Natural killer cell (primary cell): ENCODE measurements around the gene PLEKHG7. TPM values are rescaled to one million over a fixed set of nuclear protein-coding genes. Genes with fewer than 3 reads are reported as not detected.

Experiments used
- ATAC-seq, 3 donors: fragments of 150-1000 bp in 2 of 3; fragments of 200-7000 bp in 1 of 3; cut with Tn5 transposase; 1 replicate in 1 of 3; 2 replicates in 2 of 3; pipeline ENCODE4 v1.10.0; 2021; ENCODE audit warnings: mild to moderate bottlenecking in 2 of 3, moderate library complexity in 2 of 3
- DNase-seq, 2 donors: peaks; one replicate each; pipeline versions ENCODE4 v3.0.0 to v3.0.0-alpha.2; 2013 to 2021; ENCODE audit warnings: mixed read lengths in 1 of 2
- H3K27ac ChIP-seq: one replicate; pipeline ENCODE4 v1.5.1; 2013; ENCODE audit warnings: mild to moderate bottlenecking, low read length
- H3K27me3 ChIP-seq: one replicate; pipeline ENCODE4 v1.6.1; 2013; ENCODE audit warnings: low read length; ENCODE audit not compliant: control insufficient read depth, insufficient read depth
- H3K36me3 ChIP-seq: one replicate; pipeline ENCODE4 v1.6.1; 2013; ENCODE audit warnings: low read length; ENCODE audit not compliant: control insufficient read depth, insufficient read depth
- H3K4me1 ChIP-seq: one replicate; pipeline ENCODE4 v1.6.1; 2013; ENCODE audit warnings: low read length; ENCODE audit not compliant: control insufficient read depth, insufficient read depth
- H3K4me3 ChIP-seq: one replicate; pipeline ENCODE4 v1.5.1; 2013; ENCODE audit warnings: low read length
- H3K9me3 ChIP-seq: one replicate; pipeline ENCODE4 v1.6.1; 2013; ENCODE audit warnings: low read length; ENCODE audit not compliant: control insufficient read depth, insufficient read depth
- H3K27ac Mint-ChIP-seq, 2 donors: one replicate each; pipeline ENCODE4 v1.8.0; 2022; ENCODE audit warnings: mild to moderate bottlenecking in 2 of 2, mixed read lengths in 2 of 2, moderate library complexity in 1 of 2
- H3K27me3 Mint-ChIP-seq, 2 donors: one replicate each; pipeline ENCODE4 v1.8.0; 2022; ENCODE audit warnings: low read depth in 2 of 2, mixed read lengths in 2 of 2
- H3K36me3 Mint-ChIP-seq: one replicate; pipeline ENCODE4 v1.8.0; 2022; ENCODE audit warnings: mixed read lengths
- H3K4me1 Mint-ChIP-seq, 2 donors: one replicate each; pipeline ENCODE4 v1.8.0; 2022; ENCODE audit warnings: mixed read lengths in 2 of 2
- H3K4me3 Mint-ChIP-seq: one replicate; pipeline ENCODE4 v1.8.0; 2022; ENCODE audit warnings: mild to moderate bottlenecking, moderate library complexity, mixed read lengths
- H3K9me3 Mint-ChIP-seq, 2 donors: one replicate each; pipeline ENCODE4 v1.8.0; 2022; ENCODE audit warnings: mixed read lengths in 2 of 2
- WGBS: methylation state at CpG from one replicate; pipeline ENCODE4 v1.1.7; 2013; ENCODE audit warnings: missing lambda C conversion rate; ENCODE audit not compliant: insufficient coverage; 5-methylcytosine and 5-hydroxymethylcytosine counted together
- intact Hi-C: fragments of 100-400 bp; cut with micrococcal nuclease; formaldehyde crosslinking; loops from one replicate; pipeline ENCODE4 v1.14.2; 2022
- total RNA-seq, 4 donors: library from RNA; stranded (reverse); fragments of 120-200 nt in 1 of 4; gene quantifications; one replicate each; pipeline versions ENCODE4 v1.2.3 to v1.2.4, GENCODE V29; 2013 to 2022
- TF ChIP-seq, protein P1 (sequence below): fragments of 200-600 bp; IDR thresholded peaks from one replicate; pipeline ENCODE4 v1.8.0; 2022; ENCODE audit warnings: antibody characterized with exemption

PLEKHG7 gene
- total RNA-seq, 3 donors from 2014 or later (not counting 1 experiment from before 2014, with no cell fraction given) = 0.16 to 0.63 TPM; not detected in 1

DNA sequence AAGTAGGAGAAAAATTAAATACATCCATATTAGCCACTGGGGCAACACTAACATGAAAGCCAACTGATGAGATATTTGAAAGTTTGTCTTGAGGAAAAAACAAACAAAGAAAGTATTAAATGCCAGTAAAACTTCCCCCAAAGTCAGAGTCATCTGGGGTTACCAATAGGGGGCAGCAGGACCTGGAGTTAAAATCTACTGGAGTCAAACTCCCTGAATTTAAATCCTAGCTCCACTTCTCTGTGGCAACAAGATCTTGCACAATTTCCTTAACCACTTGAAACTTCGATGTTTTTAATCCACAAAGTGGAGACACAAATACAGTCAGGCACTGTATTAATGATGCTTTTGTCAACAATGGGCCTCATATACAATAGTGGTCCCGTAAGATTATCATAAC, 14.4 kb downstream of the PLEKHG7 start:
- Histone ChIP-seq H3K4me3 (no peak overlapping the region), H3K27ac (no peak overlapping the region), H3K4me1 (no peaks in the 10 kb centered on the region), H3K36me3 (no peaks in the 10 kb centered on the region), H3K9me3 (no peaks in the 10 kb centered on the region), H3K27me3 (no peaks in the 10 kb centered on the region)
- intact Hi-C loops = no loop called here
- Mint-ChIP-seq H3K4me3 (no peak overlapping the region), H3K27ac (no peak overlapping the region), H3K4me1 (no peaks in the 10 kb centered on the region), H3K36me3 (no peaks in the 10 kb centered on the region), H3K27me3 (peaks cover 3 to 15% of the 10 kb centered on the region in 2 donors), H3K9me3 (no peaks in the 10 kb centered on the region)
- WGBS = 58% methylated on average over 2 of the region's 2 CpGs
- ATAC-seq = no peak
- TF ChIP-seq, protein P1, sequence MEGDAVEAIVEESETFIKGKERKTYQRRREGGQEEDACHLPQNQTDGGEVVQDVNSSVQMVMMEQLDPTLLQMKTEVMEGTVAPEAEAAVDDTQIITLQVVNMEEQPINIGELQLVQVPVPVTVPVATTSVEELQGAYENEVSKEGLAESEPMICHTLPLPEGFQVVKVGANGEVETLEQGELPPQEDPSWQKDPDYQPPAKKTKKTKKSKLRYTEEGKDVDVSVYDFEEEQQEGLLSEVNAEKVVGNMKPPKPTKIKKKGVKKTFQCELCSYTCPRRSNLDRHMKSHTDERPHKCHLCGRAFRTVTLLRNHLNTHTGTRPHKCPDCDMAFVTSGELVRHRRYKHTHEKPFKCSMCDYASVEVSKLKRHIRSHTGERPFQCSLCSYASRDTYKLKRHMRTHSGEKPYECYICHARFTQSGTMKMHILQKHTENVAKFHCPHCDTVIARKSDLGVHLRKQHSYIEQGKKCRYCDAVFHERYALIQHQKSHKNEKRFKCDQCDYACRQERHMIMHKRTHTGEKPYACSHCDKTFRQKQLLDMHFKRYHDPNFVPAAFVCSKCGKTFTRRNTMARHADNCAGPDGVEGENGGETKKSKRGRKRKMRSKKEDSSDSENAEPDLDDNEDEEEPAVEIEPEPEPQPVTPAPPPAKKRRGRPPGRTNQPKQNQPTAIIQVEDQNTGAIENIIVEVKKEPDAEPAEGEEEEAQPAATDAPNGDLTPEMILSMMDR = no peak
- DNase-seq = no peak

GRCh38 chr12:92718483-92718990, 15.7 kb downstream of the PLEKHG7 start:
- Histone ChIP-seq H3K36me3 (no peaks in the 10 kb centered on the region), H3K4me1 (no peaks in the 10 kb centered on the region), H3K27ac (no peak overlapping the region), H3K27me3 (no peaks in the 10 kb centered on the region), H3K9me3 (no peaks in the 10 kb centered on the region), H3K4me3 (no peak overlapping the region)
- no CpG with 5 or more reads among the region's 2 CpGs for WGBS
- DNase-seq (no peak), ATAC-seq (no peak)
- peaks cover 7 to 25% of the 10 kb centered on the region in 2 donors for H3K27me3 Mint-ChIP-seq
- no peaks in the 10 kb centered on the region for H3K4me1 Mint-ChIP-seq
- H3K36me3 Mint-ChIP-seq = no peaks in the 10 kb centered on the region
- no peak overlapping the region for H3K4me3 Mint-ChIP-seq
- TF ChIP-seq, protein P1 = no peak
- H3K27ac Mint-ChIP-seq = no peak overlapping the region
- H3K9me3 Mint-ChIP-seq = no peaks in the 10 kb centered on the region
- intact Hi-C loops = no loop called here

- 73% methylated on average over 5 of the region's 6 CpGs for WGBS
- no peak overlapping the region for H3K27ac ChIP-seq
- H3K27me3 Mint-ChIP-seq = peaks cover 7 to 34% of the 10 kb centered on the region in 2 donors
- H3K27ac Mint-ChIP-seq = no peak overlapping the region
- TF ChIP-seq, protein P1 = no peak
- H3K36me3 ChIP-seq = no peaks in the 10 kb centered on the region
- H3K27me3 ChIP-seq = no peaks in the 10 kb centered on the region
- no peaks in the 10 kb centered on the region for H3K4me1 Mint-ChIP-seq
- peaks cover 7% of the 10 kb centered on the region for H3K36me3 Mint-ChIP-seq
- H3K4me1 ChIP-seq = no peaks in the 10 kb centered on the region
- H3K9me3 ChIP-seq = no peaks in the 10 kb centered on the region
- no peak overlapping the region for H3K4me3 ChIP-seq
- intact Hi-C loops = no loop called here
- H3K9me3 Mint-ChIP-seq = peaks cover 1 to 2% of the 10 kb centered on the region in 2 donors
- ATAC-seq (no peak), DNase-seq (no peak)
- H3K4me3 Mint-ChIP-seq = no peak overlapping the region
These were observed 16.9 kb downstream of the PLEKHG7 start for GRCh38 chr12:92719674-92720073.

GRCh38 chr12:92721130-92721529, 18.3 kb downstream of the PLEKHG7 start:
- Mint-ChIP-seq H3K27me3 (peaks cover 7 to 41% of the 10 kb centered on the region in 2 donors), H3K36me3 (peaks cover 13% of the 10 kb centered on the region), H3K4me1 (no peaks in the 10 kb centered on the region), H3K9me3 (peaks cover 3 to 7% of the 10 kb centered on the region in 2 donors), H3K27ac (no peak overlapping the region), H3K4me3 (no peak overlapping the region)
- 88% methylated on average over 8 of the region's 8 CpGs for WGBS
- Histone ChIP-seq H3K36me3 (no peaks in the 10 kb centered on the region), H3K4me3 (no peak overlapping the region), H3K4me1 (no peaks in the 10 kb centered on the region), H3K27me3 (no peaks in the 10 kb centered on the region), H3K9me3 (no peaks in the 10 kb centered on the region), H3K27ac (no peak overlapping the region)
- DNase-seq = no peak
- intact Hi-C loops = no loop called here
- TF ChIP-seq, protein P1 = no peak
- no peak for ATAC-seq
